ENCODE results near the gene SLC9A9. TPM values are rescaled to one million over a fixed set of nuclear protein-coding genes. Genes with fewer than 3 reads are reported as not detected.

Gene SLC9A9
- total and polyA plus RNA-seq, 9 of the 15 experiments (the other 6 are each of a cell fraction or from before 2014, with no cell fraction given) = 0.03 to 0.13 TPM; not detected in 7

GRCh38 chr3:143235614-143236204 is 612.6 kb downstream of the SLC9A9 start (continued):
- no peak for TF ChIP-seq ZNF511 (CRISPR knock-in tag; IDR thresholded peaks at IDR 0.05)
- TF ChIP-seq ZNF121 (CRISPR knock-in tag; conservative IDR thresholded peaks at IDR 0.05) = no peak
- no peak for TF ChIP-seq GMEB1 (CRISPR knock-in tag; IDR thresholded peaks at IDR 0.05)
- no peak for TF ChIP-seq ZKSCAN1 (IDR thresholded peaks at IDR 0.05; ENCODE audit: low read depth, low read length)
- no peak for TF ChIP-seq E2F3 (CRISPR knock-in tag; IDR thresholded peaks at IDR 0.05)

GRCh38 chr3:143234526-143234925 is 613.7 kb downstream of the SLC9A9 start:
- BruUV-seq (replicated peaks) = no TSS peak
- FAIRE-seq (no peak), DNase-seq (ENCODE audit: extremely low read depth in 1 of 4, low spot score in 3 of 4) (no peak), ATAC-seq (no peak)
- no peaks in the 10 kb centered on the region for H3K79me2 ChIP-seq (ENCODE audit: control insufficient read depth, insufficient read depth, low read length)
- H3K9me3 ChIP-seq (replicated peaks; ENCODE audit: control insufficient read depth, insufficient read depth, low read depth, low read length) = no peaks in the 10 kb centered on the region
- intact Hi-C loops (cut with micrococcal nuclease) (no loop called here), in situ Hi-C loops (cut with MboI) (no loop called here)
- ChIA-PET POLR2A (interaction anchor here (0.7 kb wide), 1 partner anchor 31 kb away, joined by 3 read pairs; no protein-coding TSS in a partner anchor), CTCF (ENCODE audit: low intra/inter-chr PET ratio) (no interaction called here)
- no peaks in the 10 kb centered on the region for H3K9me1 ChIP-seq (ENCODE audit: control insufficient read depth, insufficient read depth, low read length)
- H3K4me2 ChIP-seq (ENCODE audit: insufficient read depth, low read length) = no peak overlapping the region
- H3K27ac ChIP-seq (ENCODE audit: extremely low read depth, low read depth, low read length) = no peak overlapping the region
- H2AFZ ChIP-seq (ENCODE audit: low read depth, low read length) = no peak overlapping the region
- H3K4me3 ChIP-seq = no peak overlapping the region
- H4K20me1 ChIP-seq (replicated peaks; ENCODE audit: control insufficient read depth, insufficient read depth, low read length) = no peaks in the 10 kb centered on the region
- peaks cover 0 to 10% of the 10 kb centered on the region in 2 experiments; a peak in 3 of 5 replicates for H3K4me1 ChIP-seq (replicated peaks in 1 of 2; ENCODE audit: control insufficient read depth in 2 of 2, insufficient read depth in 2 of 2, low read length in 2 of 2)
- no peak overlapping the region for H3K9ac ChIP-seq (ENCODE audit: insufficient read depth in 1 of 2, low read depth in 2 of 2, low read length in 2 of 2)
- no peaks in the 10 kb centered on the region for H3K27me3 ChIP-seq (ENCODE audit: control insufficient read depth in 2 of 2, insufficient read depth in 2 of 2, low read length in 2 of 2)
- WGBS (ENCODE audit: insufficient coverage, low coverage, missing lambda C conversion rate) = 29% methylated on average over 1 of the region's 1 CpG
- H3K36me3 ChIP-seq (ENCODE audit: control insufficient read depth, insufficient read depth, low read length) = no peaks in the 10 kb centered on the region
- TF ChIP-seq MITF (IDR thresholded peaks at IDR 0.05) (no peak), ZNF282 (CRISPR knock-in tag; IDR thresholded peaks at IDR 0.05) (no peak), CGGBP1 (CRISPR knock-in tag; IDR thresholded peaks at IDR 0.05) (no peak), ZNF280A (IDR thresholded peaks at IDR 0.05; ENCODE audit: low read depth, partially characterized antibody) (no peak), TCFL5 (CRISPR knock-in tag; conservative IDR thresholded peaks at IDR 0.05) (no peak), SFPQ (IDR thresholded peaks at IDR 0.05; ENCODE audit: low read depth, low read length) (no peak), ADNP (tag; IDR thresholded peaks at IDR 0.05) (no peak)
